HepG2 (cell line): ENCODE results near the gene SLC39A1. TPM values are rescaled to one million over a fixed set of nuclear protein-coding genes. Genes with fewer than 3 reads are reported as not detected.

ENCODE experiments used
- CHD2 ChIP-seq: IDR thresholded peaks from 2 replicates; pipeline ENCODE4 v1.6.1; 2011; ENCODE audit warnings: low read depth, low read length, improper control_type of control experiment
- GMEB1 ChIP-seq: sonication (generic); formaldehyde crosslinking; IDR thresholded peaks from 2 replicates; pipeline ENCODE4 v1.5.1; 2020; ENCODE audit warnings: missing genetic modification reagents, mild to moderate bottlenecking, borderline replicate concordance
- JUN ChIP-seq: sonication (generic); formaldehyde crosslinking; IDR thresholded peaks from 2 replicates; pipeline ENCODE4 v1.4.0; 2020; ENCODE audit warnings: mild to moderate bottlenecking, missing genetic modification reagents
- KAT2B ChIP-seq: fragments of 150-350 bp; IDR thresholded peaks from 2 replicates; pipeline ENCODE4 v1.6.1; 2014; ENCODE audit warnings: low read depth, low read length, borderline replicate concordance
- MZF1 ChIP-seq: sonication (generic); formaldehyde crosslinking; IDR thresholded peaks from 2 replicates; pipeline ENCODE4 v1.8.1; 2023; ENCODE audit warnings: mild to moderate bottlenecking, missing genetic modification reagents, borderline replicate concordance
- PHF5A ChIP-seq: IDR thresholded peaks from one replicate; pipeline ENCODE4 v1.6.1; 2018; ENCODE audit warnings: low read depth, missing genetic modification reagents; ENCODE audit not compliant: unreplicated experiment
- RBFOX2 ChIP-seq: fragments of 200-400 bp; formaldehyde crosslinking; IDR thresholded peaks from 2 replicates; pipeline ENCODE4 v1.6.1; 2017; ENCODE audit warnings: low read depth, mild to moderate bottlenecking, low read length
- REST ChIP-seq, 2 experiments: IDR thresholded peaks; 2 replicates each; pipeline ENCODE4 v1.6.1; 2011 to 2012; ENCODE audit warnings: low read length in 2 of 2, borderline replicate concordance in 1 of 2, low read depth in 1 of 2, mild to moderate bottlenecking in 1 of 2, moderate library complexity in 1 of 2
- TCF7 ChIP-seq: sonication (generic); IDR thresholded peaks from 2 replicates; pipeline ENCODE4 v1.6.1; 2016; ENCODE audit warnings: antibody characterized with exemption, low read depth
- ZHX2 ChIP-seq, 2 experiments: sonication (generic) in 1 of 2; formaldehyde crosslinking in 1 of 2; IDR thresholded peaks; 2 replicates each; pipeline versions ENCODE4 v1.6.1 to v1.9.0; 2014 to 2022; ENCODE audit warnings: antibody characterized with exemption in 1 of 2, borderline replicate concordance in 1 of 2, inconsistent platforms in 1 of 2, low read depth in 1 of 2, missing genetic modification reagents in 1 of 2
- ZKSCAN5 ChIP-seq: sonication (generic); formaldehyde crosslinking; IDR thresholded peaks from 2 replicates; pipeline ENCODE4 v1.5.1; 2020; ENCODE audit warnings: mild to moderate bottlenecking, missing genetic modification reagents
- ZNF160 ChIP-seq: sonication (generic); formaldehyde crosslinking; IDR thresholded peaks from 2 replicates; pipeline ENCODE4 v1.8.0; 2022; ENCODE audit warnings: mild to moderate bottlenecking, inconsistent platforms, missing genetic modification reagents
- ZNF256 ChIP-seq: sonication (generic); formaldehyde crosslinking; conservative IDR thresholded peaks from 2 replicates; pipeline ENCODE4 v1.4.0; 2020; ENCODE audit warnings: missing genetic modification reagents
- ZNF678 ChIP-seq: sonication (generic); formaldehyde crosslinking; IDR thresholded peaks from 2 replicates; pipeline ENCODE4 v1.4.0; 2020; ENCODE audit warnings: mild to moderate bottlenecking, missing genetic modification reagents
- ZNF740 ChIP-seq: sonication (generic); formaldehyde crosslinking; IDR thresholded peaks from 2 replicates; pipeline ENCODE4 v1.4.0; 2020; ENCODE audit warnings: missing genetic modification reagents
- polyA plus RNA-seq, 8 experiments: library from polyadenylated mRNA; depleted of rRNA in 3 of 8; stranded (reverse) in 7 of 8; unstranded in 1 of 8; fragments of >200 nt; fragmentation: Illumina TruSeq in 4 of 8; extraction: Trizol in 4 of 8; gene quantifications; 2 replicates each; pipeline versions ENCODE4 v1.2.1 to v1.2.3, GENCODE V29; 2011 to 2016; ENCODE audit warnings: low read depth in 4 of 8, missing spikeins in 1 of 8, mixed read lengths in 1 of 8; ENCODE audit not compliant: insufficient read depth in 1 of 8
- total RNA-seq, 5 experiments: library from RNA; depleted of rRNA; stranded (reverse); fragments of >200 nt; fragmentation: Illumina TruSeq; extraction: Trizol; gene quantifications; 2 replicates each; pipeline ENCODE4 v1.2.3, GENCODE V29; 2016; ENCODE audit warnings: low read depth in 1 of 5

The SLC39A1 gene
- total and polyA plus RNA-seq, 2 of the 13 experiments (the other 11 are each of a cell fraction or from before 2014, with no cell fraction given), result 71.2 to 78.4 TPM

GRCh38 chr1:153922972-153923925, 40.1 kb downstream of the SLC39A1 start, which contains the start of gene GATAD2B (continued):
- no peak for TF ChIP-seq PHF5A (CRISPR knock-in tag)
- no peak for TF ChIP-seq RBFOX2
- TF ChIP-seq ZHX2 (IDR thresholded peaks at IDR 0.05; ENCODE audit: low read depth), result no peak; the same call in 1 of the 2 replicates
- TF ChIP-seq ZHX2 (CRISPR knock-in tag; IDR thresholded peaks at IDR 0.05; ENCODE audit: borderline replicate concordance), result no peak
- no peak for TF ChIP-seq ZKSCAN5 (CRISPR knock-in tag)
- 0 out of 2 replicates have a peak, but pooled peaks have one; percentile 42 for TF ChIP-seq ZNF678 (CRISPR knock-in tag)
- no peak for TF ChIP-seq ZNF740 (CRISPR knock-in tag)
- no peak for TF ChIP-seq ZNF256 (CRISPR knock-in tag)
- no peak for TF ChIP-seq JUN (CRISPR knock-in tag)
- no peak for TF ChIP-seq KAT2B
- TF ChIP-seq REST (IDR thresholded peaks at IDR 0.05; ENCODE audit: borderline replicate concordance in 1 of 2, low read depth in 1 of 2, low read length in 2 of 2), result peak in 1 of 2 experiments; percentile 36; a peak in 1 of 4 replicates
- TF ChIP-seq GMEB1 (CRISPR knock-in tag), result peak; percentile 44; the same call in 1 of the 2 replicates
- no peak for TF ChIP-seq ZNF160
- TF ChIP-seq TCF7, result no peak
- no peak for TF ChIP-seq MZF1 (CRISPR knock-in tag)
- peak; percentile 59; the same call in 1 of the 2 replicates for TF ChIP-seq CHD2
